NB4 (cell line): ENCODE measurements around the gene CCDC85A.

Source experiments
- POLR2A ChIP-seq: IDR thresholded peaks from 2 replicates; pipeline ENCODE4 v1.6.1; 2011; ENCODE audit warnings: mild to moderate bottlenecking; ENCODE audit not compliant: insufficient read length; ENCODE audit errors: extremely low read depth
- TF ChIP-seq, protein P1 (sequence below): IDR thresholded peaks from one replicate; pipeline ENCODE4 v1.5.1; 2012; ENCODE audit warnings: low read depth, low read length
- TF ChIP-seq, protein P2 (sequence below): IDR thresholded peaks from 2 replicates; pipeline ENCODE4 v1.6.1; 2011; ENCODE audit warnings: low read depth, low read length

DNA sequence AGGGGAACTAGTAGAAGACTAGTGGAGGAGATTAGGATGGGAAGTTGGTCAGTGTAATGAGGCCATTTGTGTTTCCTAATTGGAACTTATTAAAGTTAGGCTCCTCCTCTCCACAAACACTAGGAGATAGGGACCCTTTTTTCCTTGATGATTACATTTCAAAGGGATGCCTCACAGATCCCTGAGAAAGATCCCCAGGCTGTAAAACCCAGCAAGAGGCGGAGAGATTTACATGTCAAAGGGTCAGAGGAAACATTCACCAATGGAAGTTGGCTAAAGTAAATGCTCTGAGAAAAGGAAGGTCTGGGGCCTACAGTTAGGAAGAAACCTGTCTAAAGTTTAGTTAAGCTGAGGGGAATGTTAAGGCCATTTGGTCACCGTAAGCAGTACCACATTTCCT, 1.4 kb upstream of the CCDC85A start:
- TF ChIP-seq, protein P1, sequence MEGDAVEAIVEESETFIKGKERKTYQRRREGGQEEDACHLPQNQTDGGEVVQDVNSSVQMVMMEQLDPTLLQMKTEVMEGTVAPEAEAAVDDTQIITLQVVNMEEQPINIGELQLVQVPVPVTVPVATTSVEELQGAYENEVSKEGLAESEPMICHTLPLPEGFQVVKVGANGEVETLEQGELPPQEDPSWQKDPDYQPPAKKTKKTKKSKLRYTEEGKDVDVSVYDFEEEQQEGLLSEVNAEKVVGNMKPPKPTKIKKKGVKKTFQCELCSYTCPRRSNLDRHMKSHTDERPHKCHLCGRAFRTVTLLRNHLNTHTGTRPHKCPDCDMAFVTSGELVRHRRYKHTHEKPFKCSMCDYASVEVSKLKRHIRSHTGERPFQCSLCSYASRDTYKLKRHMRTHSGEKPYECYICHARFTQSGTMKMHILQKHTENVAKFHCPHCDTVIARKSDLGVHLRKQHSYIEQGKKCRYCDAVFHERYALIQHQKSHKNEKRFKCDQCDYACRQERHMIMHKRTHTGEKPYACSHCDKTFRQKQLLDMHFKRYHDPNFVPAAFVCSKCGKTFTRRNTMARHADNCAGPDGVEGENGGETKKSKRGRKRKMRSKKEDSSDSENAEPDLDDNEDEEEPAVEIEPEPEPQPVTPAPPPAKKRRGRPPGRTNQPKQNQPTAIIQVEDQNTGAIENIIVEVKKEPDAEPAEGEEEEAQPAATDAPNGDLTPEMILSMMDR = no peak
- TF ChIP-seq POLR2A = no peak
- TF ChIP-seq, protein P2, sequence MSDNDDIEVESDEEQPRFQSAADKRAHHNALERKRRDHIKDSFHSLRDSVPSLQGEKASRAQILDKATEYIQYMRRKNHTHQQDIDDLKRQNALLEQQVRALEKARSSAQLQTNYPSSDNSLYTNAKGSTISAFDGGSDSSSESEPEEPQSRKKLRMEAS = no peak
